HepG2 (cell line): Measurements from ENCODE around the gene CEP131. TPM values are rescaled to one million over a fixed set of nuclear protein-coding genes. Genes with fewer than 3 reads are reported as not detected.

ENCODE experiments used
- AGO2 ChIP-seq: fragments of 200-400 bp; formaldehyde crosslinking; optimal IDR thresholded peaks from 2 replicates; pipeline ENCODE3; 2017; ENCODE audit warnings: mild to moderate bottlenecking, low read depth, low read length, moderate library complexity
- AKAP8 ChIP-seq: sonication (generic); formaldehyde crosslinking; IDR thresholded peaks from 2 replicates; pipeline ENCODE4 v1.5.1; 2020; ENCODE audit warnings: mild to moderate bottlenecking, missing genetic modification reagents
- BHLHE40 ChIP-seq: IDR thresholded peaks from 2 replicates; pipeline ENCODE4 v1.6.1; 2011; ENCODE audit warnings: low read length, improper control_type of control experiment
- HDAC1 ChIP-seq: sonication (generic); formaldehyde crosslinking; IDR thresholded peaks from 2 replicates; pipeline ENCODE4 v1.5.1; 2020; ENCODE audit warnings: mild to moderate bottlenecking, missing genetic modification reagents
- KDM4B ChIP-seq: sonication (generic); formaldehyde crosslinking; IDR thresholded peaks from 2 replicates; pipeline ENCODE4 v1.4.0; 2020; ENCODE audit warnings: missing genetic modification reagents
- NFRKB ChIP-seq: fragments of 450-650 bp; IDR thresholded peaks from 2 replicates; pipeline ENCODE4 v1.6.1; 2017
- PCBP2 ChIP-seq: fragments of 200-400 bp; formaldehyde crosslinking; optimal IDR thresholded peaks from 2 replicates; pipeline ENCODE3; 2018; ENCODE audit warnings: low read length, low read depth; ENCODE audit not compliant: poor library complexity, severe bottlenecking
- RBAK ChIP-seq: sonication (generic); formaldehyde crosslinking; IDR thresholded peaks from 2 replicates; pipeline ENCODE4 v1.5.1; 2020; ENCODE audit warnings: mild to moderate bottlenecking, missing genetic modification reagents
- RFXAP ChIP-seq: sonication (generic); formaldehyde crosslinking; IDR thresholded peaks from 2 replicates; pipeline ENCODE4 v1.4.0; 2020; ENCODE audit warnings: missing genetic modification reagents, borderline replicate concordance
- SMARCC2 ChIP-seq: fragments of 450-650 bp; IDR thresholded peaks from 2 replicates; pipeline ENCODE4 v1.6.1; 2017; ENCODE audit warnings: antibody characterized with exemption, mild to moderate bottlenecking
- ZBTB7B ChIP-seq: sonication (generic); formaldehyde crosslinking; IDR thresholded peaks from 2 replicates; pipeline ENCODE4 v1.4.0; 2020; ENCODE audit warnings: missing genetic modification reagents
- ZNF24 ChIP-seq: fragments of 450-650 bp; IDR thresholded peaks from 2 replicates; pipeline ENCODE4 v1.6.1; 2017; ENCODE audit warnings: antibody characterized with exemption, mild to moderate bottlenecking
- ZNF431 ChIP-seq: sonication (generic); formaldehyde crosslinking; IDR thresholded peaks from 2 replicates; pipeline ENCODE4 v1.9.0; 2022; ENCODE audit warnings: missing genetic modification reagents, low read depth, mild to moderate bottlenecking, borderline replicate concordance
- polyA plus RNA-seq, 8 experiments: library from polyadenylated mRNA; depleted of rRNA in 3 of 8; stranded (reverse) in 7 of 8; unstranded in 1 of 8; fragments of >200 nt; fragmentation: Illumina TruSeq in 4 of 8; extraction: Trizol in 4 of 8; gene quantifications; 2 replicates each; pipeline versions ENCODE4 v1.2.1 to v1.2.3, GENCODE V29; 2011 to 2016; ENCODE audit warnings: low read depth in 4 of 8, missing spikeins in 1 of 8, mixed read lengths in 1 of 8; ENCODE audit not compliant: insufficient read depth in 1 of 8
- total RNA-seq, 5 experiments: library from RNA; depleted of rRNA; stranded (reverse); fragments of >200 nt; fragmentation: Illumina TruSeq; extraction: Trizol; gene quantifications; 2 replicates each; pipeline ENCODE4 v1.2.3, GENCODE V29; 2016; ENCODE audit warnings: low read depth in 1 of 5
- TF ChIP-seq, protein P1 (sequence below), 2 experiments: fragments of 450-650 bp in 1 of 2; sonication (generic) in 1 of 2; formaldehyde crosslinking; IDR thresholded peaks; 2 replicates each; pipeline versions ENCODE4 v1.5.0 to v1.8.0; 2020 to 2022; ENCODE audit warnings: mild to moderate bottlenecking in 1 of 2, missing genetic modification reagents in 1 of 2
- TF ChIP-seq, protein P2 (sequence below): sonication (generic); formaldehyde crosslinking; IDR thresholded peaks from 2 replicates; pipeline ENCODE4 v1.8.0; 2022; ENCODE audit warnings: mild to moderate bottlenecking, missing genetic modification reagents, moderate library complexity
- TF ChIP-seq, protein P3 (sequence below): IDR thresholded peaks from 2 replicates; pipeline ENCODE4 v1.6.1; 2012; ENCODE audit warnings: low read depth, low read length, improper control_type of control experiment
- TF ChIP-seq, protein P4 (sequence below): sonication (generic); formaldehyde crosslinking; IDR thresholded peaks from 2 replicates; pipeline ENCODE4 v1.8.0; 2023; ENCODE audit warnings: mild to moderate bottlenecking, missing genetic modification reagents
- TF ChIP-seq, protein P5 (sequence below): sonication (generic); formaldehyde crosslinking; IDR thresholded peaks from 2 replicates; pipeline ENCODE4 v1.4.0; 2020; ENCODE audit warnings: mild to moderate bottlenecking, missing genetic modification reagents
- TF ChIP-seq, protein P6 (sequence below): sonication (generic); formaldehyde crosslinking; IDR thresholded peaks from 2 replicates; pipeline ENCODE4 v1.4.0; 2020; ENCODE audit warnings: mild to moderate bottlenecking, missing genetic modification reagents
- TF ChIP-seq, protein P7 (sequence below): sonication (generic); formaldehyde crosslinking; IDR thresholded peaks from 2 replicates; pipeline ENCODE4 v1.8.0; 2022; ENCODE audit warnings: missing genetic modification reagents, low read depth, mild to moderate bottlenecking, borderline replicate concordance

Gene CEP131
- total and polyA plus RNA-seq, 2 of the 13 experiments (the other 11 are each of a cell fraction or from before 2014, with no cell fraction given) = 5.0 to 16.8 TPM

DNA sequence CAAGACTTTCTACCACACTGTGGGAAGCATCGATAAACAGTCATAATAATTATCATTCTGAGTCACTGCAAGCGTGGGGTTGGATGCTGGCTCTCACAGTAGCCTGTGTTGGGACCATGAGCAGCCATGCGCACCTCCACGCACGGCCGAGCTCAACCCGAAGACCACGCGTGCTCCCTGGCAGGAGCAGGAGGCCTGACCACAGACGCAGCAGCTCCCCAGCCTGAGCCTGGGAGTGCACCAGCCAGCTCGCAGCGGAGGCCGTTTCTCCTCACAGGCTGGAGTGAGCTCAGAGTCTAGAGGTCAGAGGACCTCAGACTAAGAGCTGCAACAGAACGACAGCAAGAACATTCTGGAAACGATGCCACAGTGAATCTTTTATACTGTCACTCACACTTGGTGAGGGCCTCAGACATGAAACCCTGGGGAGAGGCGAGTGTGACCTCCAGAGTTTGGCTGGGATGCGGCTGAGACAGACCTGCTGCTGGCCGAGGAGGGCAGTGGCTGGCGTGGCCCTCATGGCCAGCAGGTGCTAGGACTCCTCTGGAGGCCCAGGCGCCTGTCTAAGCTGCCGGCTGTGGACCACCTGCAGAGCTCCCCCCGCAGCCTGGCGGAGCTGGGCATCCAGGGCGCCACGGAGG, 22.4 kb upstream of the CEP131 start (continued):
- no peak for TF ChIP-seq ZBTB7B (CRISPR knock-in tag)
- TF ChIP-seq, protein P1, sequence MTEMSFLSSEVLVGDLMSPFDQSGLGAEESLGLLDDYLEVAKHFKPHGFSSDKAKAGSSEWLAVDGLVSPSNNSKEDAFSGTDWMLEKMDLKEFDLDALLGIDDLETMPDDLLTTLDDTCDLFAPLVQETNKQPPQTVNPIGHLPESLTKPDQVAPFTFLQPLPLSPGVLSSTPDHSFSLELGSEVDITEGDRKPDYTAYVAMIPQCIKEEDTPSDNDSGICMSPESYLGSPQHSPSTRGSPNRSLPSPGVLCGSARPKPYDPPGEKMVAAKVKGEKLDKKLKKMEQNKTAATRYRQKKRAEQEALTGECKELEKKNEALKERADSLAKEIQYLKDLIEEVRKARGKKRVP (CRISPR knock-in tag; IDR thresholded peaks at IDR 0.05) = no peak
- TF ChIP-seq RBAK (CRISPR knock-in tag) = no peak
- no peak for TF ChIP-seq HDAC1
- TF ChIP-seq RFXAP (CRISPR knock-in tag) = 0 out of 2 replicates have a peak, but pooled peaks have one; percentile 27
- TF ChIP-seq, protein P2, sequence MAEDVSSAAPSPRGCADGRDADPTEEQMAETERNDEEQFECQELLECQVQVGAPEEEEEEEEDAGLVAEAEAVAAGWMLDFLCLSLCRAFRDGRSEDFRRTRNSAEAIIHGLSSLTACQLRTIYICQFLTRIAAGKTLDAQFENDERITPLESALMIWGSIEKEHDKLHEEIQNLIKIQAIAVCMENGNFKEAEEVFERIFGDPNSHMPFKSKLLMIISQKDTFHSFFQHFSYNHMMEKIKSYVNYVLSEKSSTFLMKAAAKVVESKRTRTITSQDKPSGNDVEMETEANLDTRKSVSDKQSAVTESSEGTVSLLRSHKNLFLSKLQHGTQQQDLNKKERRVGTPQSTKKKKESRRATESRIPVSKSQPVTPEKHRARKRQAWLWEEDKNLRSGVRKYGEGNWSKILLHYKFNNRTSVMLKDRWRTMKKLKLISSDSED = no peak
- no peak for TF ChIP-seq KDM4B
- no peak for TF ChIP-seq ZNF24
- TF ChIP-seq, protein P3, sequence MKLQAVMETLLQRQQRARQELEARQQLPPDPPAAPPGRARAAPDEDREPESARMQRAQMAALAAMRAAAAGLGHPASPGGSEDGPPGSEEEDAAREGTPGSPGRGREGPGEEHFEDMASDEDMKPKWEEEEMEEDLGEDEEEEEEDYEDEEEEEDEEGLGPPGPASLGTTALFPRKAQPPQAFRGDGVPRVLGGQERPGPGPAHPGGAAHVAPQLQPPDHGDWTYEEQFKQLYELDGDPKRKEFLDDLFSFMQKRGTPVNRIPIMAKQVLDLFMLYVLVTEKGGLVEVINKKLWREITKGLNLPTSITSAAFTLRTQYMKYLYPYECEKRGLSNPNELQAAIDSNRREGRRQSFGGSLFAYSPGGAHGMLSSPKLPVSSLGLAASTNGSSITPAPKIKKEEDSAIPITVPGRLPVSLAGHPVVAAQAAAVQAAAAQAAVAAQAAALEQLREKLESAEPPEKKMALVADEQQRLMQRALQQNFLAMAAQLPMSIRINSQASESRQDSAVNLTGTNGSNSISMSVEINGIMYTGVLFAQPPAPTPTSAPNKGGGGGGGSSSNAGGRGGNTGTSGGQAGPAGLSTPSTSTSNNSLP = no peak
- TF ChIP-seq BHLHE40 = no peak
- no peak for TF ChIP-seq PCBP2
- TF ChIP-seq, protein P4, sequence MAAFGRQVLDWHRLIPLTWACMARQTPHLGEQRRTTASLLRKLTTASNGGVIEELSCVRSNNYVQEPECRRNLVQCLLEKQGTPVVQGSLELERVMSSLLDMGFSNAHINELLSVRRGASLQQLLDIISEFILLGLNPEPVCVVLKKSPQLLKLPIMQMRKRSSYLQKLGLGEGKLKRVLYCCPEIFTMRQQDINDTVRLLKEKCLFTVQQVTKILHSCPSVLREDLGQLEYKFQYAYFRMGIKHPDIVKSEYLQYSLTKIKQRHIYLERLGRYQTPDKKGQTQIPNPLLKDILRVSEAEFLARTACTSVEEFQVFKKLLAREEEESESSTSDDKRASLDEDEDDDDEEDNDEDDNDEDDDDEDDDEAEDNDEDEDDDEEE (CRISPR knock-in tag) = no peak
- no peak; the same call in 1 of the 2 replicates for TF ChIP-seq AKAP8
- no peak for TF ChIP-seq ZNF431 (CRISPR knock-in tag)
- no peak for TF ChIP-seq AGO2
- TF ChIP-seq, protein P5, sequence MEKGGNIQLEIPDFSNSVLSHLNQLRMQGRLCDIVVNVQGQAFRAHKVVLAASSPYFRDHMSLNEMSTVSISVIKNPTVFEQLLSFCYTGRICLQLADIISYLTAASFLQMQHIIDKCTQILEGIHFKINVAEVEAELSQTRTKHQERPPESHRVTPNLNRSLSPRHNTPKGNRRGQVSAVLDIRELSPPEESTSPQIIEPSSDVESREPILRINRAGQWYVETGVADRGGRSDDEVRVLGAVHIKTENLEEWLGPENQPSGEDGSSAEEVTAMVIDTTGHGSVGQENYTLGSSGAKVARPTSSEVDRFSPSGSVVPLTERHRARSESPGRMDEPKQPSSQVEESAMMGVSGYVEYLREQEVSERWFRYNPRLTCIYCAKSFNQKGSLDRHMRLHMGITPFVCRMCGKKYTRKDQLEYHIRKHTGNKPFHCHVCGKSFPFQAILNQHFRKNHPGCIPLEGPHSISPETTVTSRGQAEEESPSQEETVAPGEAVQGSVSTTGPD (CRISPR knock-in tag) = no peak; the same call in 1 of the 2 replicates
- no peak for TF ChIP-seq NFRKB
- no peak for TF ChIP-seq SMARCC2
- TF ChIP-seq, protein P6, sequence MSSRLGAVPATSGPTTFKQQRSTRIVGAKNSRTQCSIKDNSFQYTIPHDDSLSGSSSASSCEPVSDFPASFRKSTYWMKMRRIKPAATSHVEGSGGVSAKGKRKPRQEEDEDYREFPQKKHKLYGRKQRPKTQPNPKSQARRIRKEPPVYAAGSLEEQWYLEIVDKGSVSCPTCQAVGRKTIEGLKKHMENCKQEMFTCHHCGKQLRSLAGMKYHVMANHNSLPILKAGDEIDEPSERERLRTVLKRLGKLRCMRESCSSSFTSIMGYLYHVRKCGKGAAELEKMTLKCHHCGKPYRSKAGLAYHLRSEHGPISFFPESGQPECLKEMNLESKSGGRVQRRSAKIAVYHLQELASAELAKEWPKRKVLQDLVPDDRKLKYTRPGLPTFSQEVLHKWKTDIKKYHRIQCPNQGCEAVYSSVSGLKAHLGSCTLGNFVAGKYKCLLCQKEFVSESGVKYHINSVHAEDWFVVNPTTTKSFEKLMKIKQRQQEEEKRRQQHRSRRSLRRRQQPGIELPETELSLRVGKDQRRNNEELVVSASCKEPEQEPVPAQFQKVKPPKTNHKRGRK = no peak
- TF ChIP-seq, protein P7, sequence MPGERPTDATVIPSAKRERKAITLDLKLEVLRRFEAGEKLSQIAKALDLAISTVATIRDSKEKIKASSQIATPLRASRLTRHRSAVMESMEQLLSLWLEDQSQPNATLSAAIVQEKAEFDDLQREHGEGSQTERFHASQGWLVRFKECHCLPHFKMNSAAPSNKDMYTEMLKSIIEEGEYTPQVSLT (CRISPR knock-in tag) = no peak
